Measurements from ENCODE around the gene PLPPR3.
A peak's percentile ranks its signal among the peaks of the same experiment; 100 is the strongest.

GRCh38 chr19:858868-859843, 37.4 kb upstream of the PLPPR3 start, which contains the start of gene CFD:
- TF ChIP-seq, protein P1, sequence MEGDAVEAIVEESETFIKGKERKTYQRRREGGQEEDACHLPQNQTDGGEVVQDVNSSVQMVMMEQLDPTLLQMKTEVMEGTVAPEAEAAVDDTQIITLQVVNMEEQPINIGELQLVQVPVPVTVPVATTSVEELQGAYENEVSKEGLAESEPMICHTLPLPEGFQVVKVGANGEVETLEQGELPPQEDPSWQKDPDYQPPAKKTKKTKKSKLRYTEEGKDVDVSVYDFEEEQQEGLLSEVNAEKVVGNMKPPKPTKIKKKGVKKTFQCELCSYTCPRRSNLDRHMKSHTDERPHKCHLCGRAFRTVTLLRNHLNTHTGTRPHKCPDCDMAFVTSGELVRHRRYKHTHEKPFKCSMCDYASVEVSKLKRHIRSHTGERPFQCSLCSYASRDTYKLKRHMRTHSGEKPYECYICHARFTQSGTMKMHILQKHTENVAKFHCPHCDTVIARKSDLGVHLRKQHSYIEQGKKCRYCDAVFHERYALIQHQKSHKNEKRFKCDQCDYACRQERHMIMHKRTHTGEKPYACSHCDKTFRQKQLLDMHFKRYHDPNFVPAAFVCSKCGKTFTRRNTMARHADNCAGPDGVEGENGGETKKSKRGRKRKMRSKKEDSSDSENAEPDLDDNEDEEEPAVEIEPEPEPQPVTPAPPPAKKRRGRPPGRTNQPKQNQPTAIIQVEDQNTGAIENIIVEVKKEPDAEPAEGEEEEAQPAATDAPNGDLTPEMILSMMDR (IDR thresholded peaks at IDR 0.05), result no peak
- TF ChIP-seq POLR2AphosphoS5 (IDR thresholded peaks at IDR 0.05; ENCODE audit: insufficient read depth in 1 of 2, low read depth in 1 of 2), result peak in 1 of 2 donors; percentile 92

Data from vagina (tissue), 2 donors.